Calu3 (cell line): ENCODE measurements around the gene LMBRD1. TPM values are rescaled to one million over a fixed set of nuclear protein-coding genes. Genes with fewer than 3 reads are reported as not detected.

ENCODE experiments used
- BruUV-seq: library from RNA; stranded (reverse); fragments of 400-500 nt; replicated peaks from 2 replicates; lab custom pipeline; 2021; lab: Mats Ljungman, UMichigan
- CTCF ChIA-PET: fragments of 300-600 bp; sonication (Branson Sonifier 250); formaldehyde crosslinking; loops from one replicate; lab custom pipeline; 2022; ENCODE audit warnings: antibody characterized with exemption; lab: Charles Lee
- DNase-seq: peaks from one replicate; pipeline ENCODE4 v3.0.0; 2022
- H3K27ac Mint-ChIP-seq: one replicate; pipeline ENCODE4 v1.8.0; 2022; ENCODE audit warnings: mixed read lengths; ENCODE audit not compliant: unreplicated experiment
- H3K27me3 Mint-ChIP-seq: one replicate; pipeline ENCODE4 v1.8.0; 2022; ENCODE audit warnings: mixed read lengths; ENCODE audit not compliant: unreplicated experiment
- H3K36me3 Mint-ChIP-seq: one replicate; pipeline ENCODE4 v1.8.0; 2022; ENCODE audit warnings: mild to moderate bottlenecking, moderate library complexity, mixed read lengths; ENCODE audit not compliant: insufficient read depth, unreplicated experiment
- H3K4me1 Mint-ChIP-seq: one replicate; pipeline ENCODE4 v1.8.0; 2022; ENCODE audit warnings: mild to moderate bottlenecking, low read depth, mixed read lengths; ENCODE audit not compliant: unreplicated experiment
- H3K4me3 Mint-ChIP-seq: one replicate; pipeline ENCODE4 v1.8.0; 2022; ENCODE audit warnings: mild to moderate bottlenecking, low read depth, moderate library complexity, mixed read lengths; ENCODE audit not compliant: unreplicated experiment
- H3K9me3 Mint-ChIP-seq: one replicate; pipeline ENCODE4 v1.8.0; 2022; ENCODE audit warnings: low read depth, mixed read lengths; ENCODE audit not compliant: unreplicated experiment
- CTCF ChIP-seq: fragments of 200-600 bp; IDR thresholded peaks from one replicate; pipeline ENCODE4 v1.8.0; 2022; ENCODE audit warnings: antibody characterized with exemption; ENCODE audit not compliant: unreplicated experiment
- intact Hi-C: fragments of 100-400 bp; cut with micrococcal nuclease; formaldehyde crosslinking; loops from one replicate; pipeline ENCODE4 v1.10.0; 2022; ENCODE audit not compliant: unreplicated experiment
- total RNA-seq: library from RNA; stranded (reverse); gene quantifications from 2 replicates; pipeline ENCODE4 v1.2.3, GENCODE V29; 2022

LMBRD1 gene
- total RNA-seq, 1 experiment from 2014 or later = 36.6 TPM

GRCh38 chr6:69796073-69796641, 653 bp downstream of the LMBRD1 start:
- no peak for TF ChIP-seq CTCF
- peaks cover 2% of the 10 kb centered on the region for H3K9me3 Mint-ChIP-seq
- CTCF ChIA-PET = interaction anchor here (0.6 to 1.9 kb wide), 13 partner anchors 10 to 1202 kb away, joined by 3 to 14 read pairs (median 5); no protein-coding TSS in a partner anchor
- peak; percentile 64 for DNase-seq
- BruUV-seq = TSS peak; percentile 96
- no peaks in the 10 kb centered on the region for H3K27me3 Mint-ChIP-seq
- H3K36me3 Mint-ChIP-seq = peaks cover 23% of the 10 kb centered on the region
- peak overlapping the region; percentile 97 for H3K4me3 Mint-ChIP-seq
- intact Hi-C loops = no loop called here
- peak overlapping the region; percentile 99 for H3K27ac Mint-ChIP-seq
- H3K4me1 Mint-ChIP-seq = peaks cover 42% of the 10 kb centered on the region

GRCh38 chr6:69795469-69796072, 1.2 kb downstream of the LMBRD1 start:
- no peak for TF ChIP-seq CTCF
- intact Hi-C loops = no loop called here
- Mint-ChIP-seq H3K27me3 (no peaks in the 10 kb centered on the region), H3K9me3 (peaks cover 2% of the 10 kb centered on the region), H3K36me3 (peaks cover 23% of the 10 kb centered on the region), H3K27ac (peak overlapping the region; percentile 99), H3K4me3 (peak overlapping the region; percentile 97), H3K4me1 (peaks cover 44% of the 10 kb centered on the region)
- CTCF ChIA-PET = interaction anchor here (1.6 to 1.9 kb wide), 2 partner anchors 9 to 312 kb away, joined by 9 to 13 read pairs; no protein-coding TSS in a partner anchor
- TSS peak; percentile 65 for BruUV-seq
- DNase-seq = no peak

- no peak for TF ChIP-seq CTCF
- Mint-ChIP-seq H3K4me3 (no peak overlapping the region), H3K27me3 (no peaks in the 10 kb centered on the region), H3K9me3 (no peaks in the 10 kb centered on the region), H3K4me1 (peaks cover 37% of the 10 kb centered on the region), H3K27ac (no peak overlapping the region), H3K36me3 (peaks cover 17% of the 10 kb centered on the region)
- CTCF ChIA-PET = no interaction called here
- intact Hi-C loops = no loop called here
- no peak for DNase-seq
- BruUV-seq = no TSS peak
These were observed 4.5 kb downstream of the LMBRD1 start for GRCh38 chr6:69792292-69792691.

GRCh38 chr6:69791065-69791471, 5.7 kb downstream of the LMBRD1 start:
- intact Hi-C loops = no loop called here
- H3K27ac Mint-ChIP-seq = peak overlapping the region; percentile 5
- CTCF ChIA-PET = no interaction called here
- BruUV-seq = no TSS peak
- peaks cover 5% of the 10 kb centered on the region for H3K36me3 Mint-ChIP-seq
- H3K4me3 Mint-ChIP-seq = no peak overlapping the region
- no peaks in the 10 kb centered on the region for H3K27me3 Mint-ChIP-seq
- TF ChIP-seq CTCF = no peak
- H3K9me3 Mint-ChIP-seq = no peaks in the 10 kb centered on the region
- peaks cover 31% of the 10 kb centered on the region for H3K4me1 Mint-ChIP-seq
- no peak for DNase-seq
